Stimulated activated CD8-positive, alpha-beta memory T cell treated with anti-CD3 and anti-CD28 coated beads, Interleukin-4, amount 100 ng/mL, for 4 hours (primary cell): ENCODE data around the gene GRIN2A.

Experiments
- DNase-seq, 2 donors: peaks; one replicate each; pipeline ENCODE4 v3.0.0-alpha.2; 2020; ENCODE audit warnings: low read depth in 2 of 2, low spot score in 1 of 2

GRIN2A gene

DNA sequence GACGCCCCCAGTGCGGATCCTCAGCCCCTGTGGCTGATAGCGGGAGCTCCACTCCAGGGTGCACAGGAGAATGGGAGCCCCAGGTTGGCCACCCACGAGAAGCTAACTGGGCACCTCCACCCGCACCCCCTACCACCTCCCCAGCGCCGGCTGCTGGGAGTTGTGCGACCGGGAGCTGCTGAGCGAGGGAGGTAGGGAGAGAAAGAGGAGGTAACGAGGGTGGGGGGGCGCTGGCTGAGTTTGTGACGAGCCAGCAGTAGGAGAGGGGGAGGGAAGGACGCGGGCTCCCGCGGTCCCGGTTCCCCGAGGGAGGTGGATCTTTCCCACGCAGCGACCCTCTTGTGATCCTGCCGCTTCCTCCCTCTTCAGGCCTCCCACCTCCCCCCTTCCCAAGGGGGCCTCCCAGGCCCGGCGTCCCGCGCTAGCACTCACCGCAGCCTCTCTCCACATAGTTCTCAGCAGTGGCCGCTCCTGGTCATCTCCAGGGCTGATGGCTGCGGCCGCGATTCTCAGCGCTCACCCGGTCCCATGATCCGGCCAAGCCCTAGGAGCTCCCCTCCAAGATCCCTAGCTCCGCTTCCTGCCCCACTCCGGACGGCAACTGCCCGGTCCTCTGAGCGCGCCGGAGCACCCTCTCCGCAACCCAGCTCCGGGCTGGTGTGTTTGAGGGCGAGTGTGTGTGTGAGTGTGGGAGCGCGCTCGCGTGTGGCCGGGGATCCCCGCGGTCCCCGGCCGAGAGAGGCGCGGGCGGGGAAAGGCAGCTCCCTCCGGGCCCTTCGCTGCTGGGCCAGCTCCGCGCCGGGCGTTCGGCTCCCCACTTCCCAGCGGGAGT lies at the start of gene GRIN2A:
GRIN2A (minus strand) TSS at position 207 of the 832 bp plus-strand sequence. CDS start 2,017 bp downstream, outside the sequence.
- no peak for DNase-seq

DNA sequence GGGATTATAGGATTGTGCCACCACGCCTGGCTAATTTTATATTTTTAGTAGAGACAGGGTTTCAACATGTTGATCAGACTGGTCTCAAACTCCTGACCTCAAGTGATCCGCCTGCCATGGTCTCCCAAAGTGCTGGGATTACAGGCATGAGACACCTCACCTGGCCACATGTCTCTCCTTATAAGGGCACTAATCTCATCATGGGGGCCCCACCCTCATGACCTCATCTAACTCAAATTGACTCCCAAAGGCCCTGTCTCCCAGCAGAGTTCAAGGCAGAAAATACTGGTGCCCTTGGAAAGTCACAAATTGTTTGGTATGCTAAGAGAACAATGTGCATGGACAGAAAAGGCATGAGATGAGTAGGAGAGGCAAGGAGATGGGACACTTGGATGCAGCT lies 49.3 kb upstream of the GRIN2A start:
- DNase-seq, result no peak

DNA sequence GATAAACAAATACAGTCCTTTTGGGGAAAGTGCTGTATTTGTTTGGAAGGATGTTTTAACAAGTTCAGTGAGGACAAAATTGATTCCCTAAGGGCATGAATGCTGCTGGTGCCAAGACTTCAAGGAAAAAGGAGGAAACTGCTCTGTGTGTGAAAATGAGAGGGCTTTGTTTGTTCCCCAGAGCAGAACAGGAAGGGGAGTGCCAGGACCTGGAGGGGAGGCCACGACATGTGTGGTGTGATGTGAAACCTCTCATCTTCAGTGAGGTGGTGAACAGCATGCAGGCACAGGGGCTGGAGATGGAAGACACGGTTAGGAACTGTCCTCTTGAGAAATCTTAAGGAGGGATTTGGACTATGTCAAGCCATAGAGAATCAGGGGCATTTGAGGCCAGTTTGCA lies 46.6 kb upstream of the GRIN2A start:
- DNase-seq, result no peak

DNA sequence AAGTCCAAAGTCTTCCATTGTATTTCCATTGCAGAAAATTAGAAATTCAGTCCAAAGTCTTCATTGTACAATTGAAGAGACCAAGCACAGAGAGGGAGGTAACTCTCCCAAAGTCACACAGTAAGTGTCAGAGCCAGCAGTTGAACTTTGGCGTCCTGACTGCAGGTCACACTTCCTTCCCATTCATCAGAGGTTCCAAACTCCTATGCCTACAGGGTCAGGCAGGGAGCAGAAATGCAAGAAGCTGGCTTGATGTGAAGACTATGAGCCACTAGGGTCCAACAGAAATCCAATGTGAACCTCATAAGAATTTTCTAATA lies 44.7 kb upstream of the GRIN2A start:
- no peak for DNase-seq

DNA sequence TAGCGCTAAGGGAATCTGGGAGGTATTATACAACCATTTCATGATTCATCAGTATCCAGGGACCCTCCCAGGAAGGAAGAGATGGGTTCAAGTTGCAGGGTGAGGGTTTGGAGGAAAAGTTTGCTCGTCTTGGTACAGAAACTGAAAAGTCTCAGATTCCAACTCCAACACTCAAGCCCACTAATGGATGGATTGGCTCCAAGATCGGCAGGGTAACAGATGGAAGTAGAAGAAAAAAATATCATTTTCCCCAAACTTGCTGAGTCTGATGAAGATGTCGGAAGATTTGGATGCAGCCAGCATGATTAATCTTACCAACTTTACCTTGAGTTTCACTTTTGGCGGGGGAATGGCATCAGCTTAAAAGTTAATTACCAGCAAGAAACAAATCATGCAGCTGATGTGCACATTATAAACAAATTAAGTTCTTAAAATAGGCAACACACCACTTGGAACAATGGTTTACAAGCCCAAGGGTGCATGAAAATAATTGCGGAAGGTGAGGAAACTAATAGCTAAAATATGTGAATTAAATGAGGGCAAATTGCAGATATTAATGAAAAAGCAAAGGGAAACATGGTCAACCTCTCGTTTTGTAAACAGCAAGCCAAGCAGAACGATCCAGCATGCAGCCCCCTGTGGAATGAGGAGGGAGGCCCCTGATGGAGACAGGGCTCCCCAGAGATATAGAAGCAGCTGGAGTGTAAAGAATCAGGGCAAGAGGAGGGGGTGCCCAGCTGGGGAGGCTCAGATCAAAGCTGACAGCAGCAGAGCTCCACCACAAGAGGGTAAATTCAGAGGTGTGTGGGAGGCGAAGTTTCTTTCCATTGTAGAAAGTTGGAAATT lies 44.1 kb upstream of the GRIN2A start:
- DNase-seq, result no peak

DNA sequence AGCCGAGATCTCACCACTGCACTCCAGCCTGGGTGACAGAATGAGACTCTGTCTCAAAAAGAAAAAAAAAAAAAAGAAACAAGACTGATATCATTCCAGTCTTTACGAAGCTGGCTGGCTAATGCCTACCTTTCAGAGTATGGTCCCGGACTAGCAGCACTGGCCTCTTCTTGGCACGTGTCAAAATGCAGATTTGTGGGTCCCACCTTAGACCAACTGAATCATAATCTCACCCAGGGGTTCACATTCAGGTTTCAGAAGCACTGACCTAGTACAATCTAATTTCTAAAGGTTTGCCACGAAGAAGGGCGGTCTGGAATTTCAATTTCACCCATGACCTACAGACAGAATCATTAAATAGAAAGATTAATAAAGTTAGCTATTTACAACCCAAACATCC lies 43.4 kb upstream of the GRIN2A start:
- no peak for DNase-seq

DNA sequence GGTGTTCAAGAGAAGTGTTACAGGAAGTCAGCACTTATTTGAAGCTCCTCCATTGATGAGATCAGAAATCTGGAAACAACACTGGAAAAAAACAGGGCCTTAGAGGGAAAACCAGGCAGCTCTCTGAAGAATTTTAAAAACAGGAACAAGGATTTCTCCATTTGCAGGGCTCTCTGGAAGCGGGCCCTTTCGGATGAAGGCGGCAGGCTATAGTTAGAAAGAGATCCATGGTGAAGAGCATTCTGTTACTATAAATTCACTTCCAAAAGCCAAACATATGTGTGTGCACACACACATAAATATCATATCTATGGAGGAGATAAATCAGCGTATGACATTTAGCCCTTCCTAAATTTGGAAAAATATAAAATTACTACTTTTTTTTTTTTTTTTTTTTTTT lies 42.6 kb upstream of the GRIN2A start:
- DNase-seq, result no peak

DNA sequence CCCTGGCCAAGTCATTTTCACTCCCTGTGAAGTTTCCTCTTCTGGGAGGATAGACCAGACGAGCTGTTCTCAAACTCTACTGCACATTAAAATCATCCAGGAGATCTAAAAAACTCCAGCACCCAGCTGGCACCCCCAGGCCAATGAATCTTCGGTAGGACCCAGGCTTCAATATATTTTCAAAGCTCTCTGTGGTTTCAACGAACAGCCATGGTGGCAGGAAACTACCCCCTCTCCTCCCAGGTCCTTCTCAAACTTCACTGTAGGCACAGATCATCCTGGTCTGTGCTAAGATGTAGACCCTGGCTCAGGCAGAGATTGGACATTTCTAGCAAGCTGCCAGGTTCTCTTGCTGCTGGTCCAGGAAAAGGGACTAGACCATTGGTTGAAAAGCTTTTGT lies 38.7 kb upstream of the GRIN2A start:
- DNase-seq, result no peak

DNA sequence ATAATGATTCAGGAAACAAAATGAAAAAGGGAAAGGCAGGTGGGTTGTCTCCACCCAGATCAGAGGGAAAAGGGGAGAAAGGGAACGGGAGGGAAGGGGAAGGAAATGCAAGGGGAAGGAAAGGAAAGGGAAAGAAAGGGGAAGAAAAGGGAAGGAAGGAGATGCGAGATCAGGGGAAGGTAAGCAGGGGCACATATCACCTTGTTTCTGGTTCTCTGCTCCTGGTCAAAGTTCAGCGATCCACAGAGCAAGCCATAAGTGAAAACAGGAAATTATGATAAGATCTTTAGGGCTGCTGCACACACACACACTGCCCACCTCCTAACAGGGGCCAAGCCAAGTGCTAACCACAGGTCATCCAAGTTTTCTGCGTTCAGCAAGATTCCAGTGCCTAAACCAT lies 37.5 kb upstream of the GRIN2A start:
- no peak for DNase-seq

DNA sequence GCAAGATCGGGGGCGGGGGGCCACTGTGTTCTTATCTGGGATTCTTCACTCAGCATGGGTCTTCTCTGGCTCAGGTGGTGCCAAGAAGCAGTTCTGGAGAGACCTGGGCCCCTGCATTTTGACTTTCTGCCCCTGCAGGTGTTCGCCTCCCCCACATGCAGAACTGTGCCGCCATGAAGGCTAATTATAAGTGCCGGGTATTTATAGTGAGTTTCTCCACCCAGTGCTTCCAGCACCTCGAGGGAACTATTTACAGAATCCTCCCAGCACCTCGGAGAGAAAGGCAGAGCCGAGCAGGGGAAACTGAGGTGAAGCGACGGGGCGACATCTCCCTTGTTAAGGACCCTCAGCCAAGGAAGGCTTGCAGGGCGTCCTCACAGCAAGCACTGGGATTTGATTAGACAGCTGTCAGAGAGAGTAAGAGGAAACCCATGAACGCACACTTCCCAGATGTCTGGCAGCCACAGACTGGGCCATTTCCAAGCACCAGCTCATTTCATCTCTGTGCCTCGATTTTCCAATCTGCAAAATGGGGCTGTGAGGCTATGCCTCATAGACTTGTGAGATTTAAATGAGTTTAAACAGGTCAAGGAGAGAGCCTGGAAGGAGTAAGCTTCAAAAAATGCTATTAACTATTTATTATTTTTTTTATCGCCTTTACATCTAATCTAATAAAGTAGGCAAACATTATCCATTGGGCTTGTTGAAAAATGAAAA lies 36.4 kb upstream of the GRIN2A start:
- no peak for DNase-seq

DNA sequence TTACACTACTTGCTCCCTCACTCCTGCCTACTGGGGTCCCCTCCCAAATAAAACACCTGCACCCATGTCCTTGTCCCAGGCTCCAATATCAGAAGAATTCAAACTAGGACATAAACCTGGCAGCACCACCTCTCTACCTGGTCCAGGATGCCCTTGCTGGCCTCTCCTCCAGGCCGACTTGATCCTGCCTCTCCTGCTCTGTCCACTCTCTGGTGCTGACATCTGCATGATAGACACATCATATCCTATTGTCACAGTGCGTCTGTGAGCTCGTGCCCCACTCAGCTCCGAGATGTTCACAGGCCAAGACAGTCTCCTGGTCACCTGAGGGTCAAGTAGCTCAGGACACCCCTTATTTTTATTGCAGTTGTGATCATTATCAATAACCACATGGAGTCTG lies 31.5 kb upstream of the GRIN2A start:
- no peak for DNase-seq

DNA sequence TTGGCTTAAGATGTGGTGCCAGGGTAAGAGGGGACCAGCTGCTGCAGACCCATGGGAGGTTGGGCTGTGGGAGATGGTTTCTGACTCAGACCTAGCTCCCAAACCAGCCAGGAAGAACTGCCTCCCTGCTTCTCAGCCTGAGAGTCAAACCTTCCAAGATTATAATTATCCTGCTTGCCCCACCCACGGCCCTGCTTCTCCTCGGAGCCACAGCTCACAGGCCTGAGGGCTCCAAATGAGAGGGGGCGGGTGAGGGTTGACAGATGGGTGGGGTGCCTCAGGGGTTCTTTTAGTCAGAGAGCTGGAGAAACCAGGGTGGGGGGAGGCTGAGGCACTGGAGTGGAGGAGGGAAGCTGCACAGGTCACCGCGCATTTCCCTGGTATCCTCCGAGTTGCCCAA lies 28.7 kb upstream of the GRIN2A start:
- DNase-seq, result no peak

DNA sequence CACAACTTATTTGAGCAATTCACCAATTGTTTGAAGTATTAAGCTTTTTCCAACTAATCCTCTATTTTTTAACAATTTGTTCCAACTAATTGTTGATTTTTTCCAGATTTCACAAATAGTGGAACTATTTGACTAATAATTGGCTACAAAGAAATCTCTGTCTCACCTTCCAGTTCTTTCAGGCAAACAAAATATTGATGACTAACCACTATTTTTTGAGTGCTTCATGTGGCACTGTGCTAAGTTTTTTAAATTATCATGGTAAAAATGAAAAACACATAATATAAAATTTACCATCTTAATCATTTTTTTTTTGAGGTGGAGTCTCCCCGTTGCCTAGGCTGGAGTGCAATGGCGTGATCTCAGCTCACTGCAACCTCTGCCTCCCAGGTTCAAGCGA lies 24.6 kb upstream of the GRIN2A start:
- no peak for DNase-seq

DNA sequence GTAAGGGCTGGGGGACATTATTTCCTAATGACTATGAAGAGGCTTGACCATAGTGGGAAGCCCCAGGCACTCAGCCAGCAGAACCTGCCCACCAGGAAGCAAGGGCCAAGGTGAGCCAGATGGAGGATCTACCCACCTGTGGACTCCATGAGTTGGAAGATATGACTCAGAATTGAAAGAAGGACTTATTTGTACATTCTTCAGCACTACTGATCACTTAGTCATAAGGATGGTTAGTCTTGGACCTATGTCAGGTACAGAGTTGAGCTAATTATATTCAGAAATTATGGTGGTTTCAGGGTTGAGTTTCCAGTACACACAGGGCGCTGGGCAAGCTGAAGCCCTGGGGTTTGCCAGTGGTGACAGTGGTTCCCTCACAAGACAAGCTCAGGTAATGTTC lies 24.0 kb upstream of the GRIN2A start:
- DNase-seq, result no peak

DNA sequence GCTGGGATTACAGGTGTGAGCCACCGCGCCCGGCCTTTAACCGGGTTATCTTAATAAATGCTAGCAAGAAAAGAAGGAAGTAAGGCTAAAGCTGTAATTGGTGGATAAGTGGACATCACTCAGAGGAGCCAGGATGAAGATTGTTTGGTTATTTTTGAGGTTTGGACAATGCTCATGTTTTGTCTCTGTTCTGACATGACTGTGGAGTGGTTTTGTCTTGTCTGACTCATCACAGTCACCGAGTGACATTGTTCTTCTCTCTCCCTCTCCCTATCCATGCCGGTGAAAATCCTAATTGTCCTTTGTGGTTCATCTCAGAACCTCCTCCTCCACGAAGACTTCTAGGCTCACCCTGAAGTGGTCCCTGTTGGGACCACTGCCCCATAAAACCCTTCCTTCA lies 23.5 kb upstream of the GRIN2A start:
- no peak for DNase-seq

DNA sequence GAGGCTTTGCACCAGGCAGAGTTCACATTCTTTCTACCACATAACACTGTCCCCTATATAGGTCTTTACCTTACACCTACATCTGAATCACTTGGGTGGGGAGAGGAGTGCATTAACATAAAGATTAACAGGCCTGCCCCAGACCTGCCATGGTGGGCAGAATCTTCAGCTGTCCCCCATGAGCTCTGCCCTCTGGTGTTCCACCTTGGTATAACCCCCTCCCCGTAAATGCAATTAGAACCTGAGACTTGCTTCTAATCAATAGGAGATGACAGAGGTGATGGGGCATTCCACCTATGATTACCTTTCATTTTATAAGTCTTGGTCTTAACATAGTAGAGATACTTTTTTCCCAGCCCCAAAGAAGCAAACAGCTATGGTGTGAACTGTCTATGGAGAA lies 20.4 kb upstream of the GRIN2A start:
- DNase-seq, result no peak

DNA sequence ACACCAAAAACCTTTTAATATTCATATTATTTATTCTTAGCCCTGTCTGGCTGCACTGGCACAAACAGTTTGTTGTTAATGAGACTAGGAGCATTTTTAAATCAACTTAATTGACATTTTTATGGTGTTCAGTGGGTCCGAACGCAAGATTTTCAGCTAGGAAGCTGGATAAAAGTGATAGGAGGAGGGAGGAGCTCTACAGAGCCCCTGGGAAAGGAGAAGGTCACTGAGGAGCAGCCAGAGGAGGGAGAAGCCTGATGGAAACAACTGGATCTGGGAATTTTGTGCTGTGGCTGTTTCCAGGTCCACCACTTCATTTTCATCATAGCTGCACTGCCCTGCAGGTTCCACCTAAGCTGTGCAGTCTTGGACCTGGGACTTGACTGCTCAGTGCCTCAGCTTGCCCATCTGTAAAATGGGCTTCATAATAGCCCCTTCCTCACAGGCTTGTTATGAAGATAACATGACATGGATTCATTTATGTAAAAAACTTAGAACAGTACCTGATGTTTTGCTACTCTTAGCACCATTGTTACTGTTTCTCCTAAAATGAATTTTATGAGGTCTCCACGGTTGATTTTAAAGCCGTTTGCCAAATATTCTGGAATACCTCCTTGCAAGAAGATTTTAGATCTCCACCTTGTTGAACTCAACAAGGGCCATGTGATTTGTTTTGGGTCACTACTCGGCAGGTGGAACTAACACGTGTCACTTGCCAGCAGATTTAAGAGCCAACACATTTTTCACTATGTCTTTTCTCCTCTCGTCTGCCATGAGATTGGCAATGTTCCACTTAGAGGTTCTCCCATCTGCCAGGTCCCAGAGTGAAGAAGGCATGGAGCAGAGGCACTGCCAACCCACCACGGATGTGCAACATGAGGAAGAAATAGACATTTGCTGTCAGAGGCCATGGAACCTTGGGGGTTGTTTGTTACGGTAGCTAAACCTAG lies 18.7 kb upstream of the GRIN2A start:
- no peak for DNase-seq

DNA sequence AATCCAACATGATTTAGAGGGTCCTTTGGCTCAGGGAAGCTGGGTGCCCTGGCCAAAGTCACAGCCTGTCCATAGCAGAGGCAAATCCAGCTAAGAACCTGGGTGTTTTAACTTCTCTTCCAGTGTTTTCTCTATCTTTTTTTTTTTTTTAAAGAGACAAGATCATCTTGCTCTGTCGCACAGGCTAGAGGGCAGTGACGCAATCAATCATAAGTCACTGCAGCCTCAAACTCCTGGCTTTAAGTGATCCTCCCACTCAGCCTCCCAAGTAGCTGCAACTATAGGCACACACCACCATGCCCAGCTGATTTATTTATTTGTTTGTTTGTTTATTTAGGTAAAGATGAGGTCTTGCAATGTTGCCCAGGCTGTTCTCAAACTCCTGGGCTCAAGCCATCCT lies 14.8 kb upstream of the GRIN2A start:
- DNase-seq, result no peak

DNA sequence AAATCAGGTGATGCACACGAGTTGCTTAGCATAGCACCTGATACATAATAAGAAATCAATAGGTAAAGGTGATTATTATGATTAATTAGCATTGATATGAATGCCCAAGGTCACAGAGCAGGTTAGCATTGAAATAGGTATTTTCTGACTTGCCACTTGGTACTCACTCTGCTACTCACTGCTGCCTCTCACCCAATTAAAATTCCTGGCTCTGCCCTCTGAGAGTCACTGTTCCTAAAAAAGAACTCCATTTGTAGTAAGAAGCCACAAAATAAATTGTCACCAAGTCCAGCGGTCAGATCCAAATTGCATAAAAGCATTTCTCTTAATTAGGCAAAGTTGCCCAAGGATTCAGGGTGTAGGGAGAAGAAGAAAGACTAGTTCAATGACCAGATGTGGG lies 8.9 kb upstream of the GRIN2A start:
- DNase-seq, result no peak

DNA sequence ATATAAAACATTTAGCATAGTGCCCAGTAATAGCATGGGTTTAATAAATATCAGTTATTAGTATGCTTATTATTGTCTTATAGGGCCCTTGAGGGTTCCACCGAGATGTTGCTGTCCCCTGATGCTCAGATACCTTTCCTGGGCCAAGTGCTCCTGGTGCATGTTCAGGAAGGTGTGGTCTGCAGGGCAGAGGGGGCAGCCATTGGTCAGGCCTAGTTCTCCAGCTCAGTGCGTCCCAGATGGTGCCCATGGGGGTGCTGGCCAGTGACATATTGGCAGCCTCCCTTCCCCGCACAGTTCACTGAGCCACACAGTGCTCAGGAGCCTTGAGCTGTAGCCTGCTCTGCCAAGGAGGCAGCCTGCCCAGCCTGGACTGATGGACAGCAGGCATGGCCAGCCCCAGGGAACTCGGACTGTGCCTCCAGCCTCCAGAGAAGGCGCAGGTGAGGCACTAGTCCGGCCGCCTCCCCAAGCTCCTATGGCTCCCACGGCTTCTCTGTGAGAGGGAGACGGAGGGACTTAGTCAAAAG lies 7.7 kb upstream of the GRIN2A start:
- no peak for DNase-seq

DNA sequence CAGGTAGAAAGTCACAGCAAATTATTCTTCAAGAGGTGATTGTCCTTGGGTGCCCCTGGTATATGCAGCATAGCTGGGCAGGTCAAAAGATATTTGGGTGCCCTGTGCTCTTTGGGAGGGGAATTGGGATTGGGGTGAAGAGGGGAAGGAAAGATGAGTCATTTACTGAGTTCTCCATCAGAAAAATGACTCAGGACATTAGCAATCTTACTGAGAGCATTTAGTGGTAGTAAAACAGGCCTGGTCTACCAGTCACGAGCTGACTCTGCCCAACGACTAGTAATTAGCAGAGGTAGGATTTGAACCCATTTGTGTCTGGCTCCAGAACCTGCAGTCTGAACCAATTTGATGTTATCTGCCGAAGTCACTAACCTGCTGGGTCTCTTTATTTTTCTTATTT lies 6.0 kb upstream of the GRIN2A start:
- DNase-seq, result no peak
